ENCODE data around the gene PTPRM.

PTPRM gene

DNA sequence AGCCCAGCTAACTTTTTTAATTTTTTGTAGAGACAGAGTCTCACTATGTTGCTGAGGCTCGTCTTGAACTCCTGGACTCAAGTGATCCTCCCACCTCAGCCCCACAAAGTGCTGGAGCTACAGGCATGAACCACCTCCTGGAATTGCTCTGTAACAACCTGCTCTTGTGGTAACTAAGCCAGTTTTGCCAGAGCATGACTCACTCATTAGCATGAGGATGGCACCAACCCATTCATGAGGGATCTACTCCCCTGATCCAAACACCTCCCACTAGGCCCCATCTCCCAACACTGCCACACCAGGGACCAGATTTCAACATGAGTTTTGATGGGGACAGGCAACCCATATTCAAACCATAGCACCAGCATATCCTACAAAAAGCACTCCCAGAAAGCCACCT, 693.2 kb downstream of the PTPRM start:
- H3K27ac ChIP-seq = no peak overlapping the region
- H3K9ac ChIP-seq = no peak overlapping the region
- no peak for TF ChIP-seq CTCF (conservative IDR thresholded peaks at IDR 0.05; ENCODE audit: low read depth, low read length)
- H3K4me3 ChIP-seq (IDR thresholded peaks at IDR 0.05; ENCODE audit: insufficient read depth, low read depth, low read length) = no peak overlapping the region
- no peaks in the 10 kb centered on the region for H3K4me1 ChIP-seq (ENCODE audit: low read depth, poor library complexity, severe bottlenecking)
- H3K4me2 ChIP-seq = no peak overlapping the region
- H4K20me1 ChIP-seq (ENCODE audit: insufficient read depth) = no peaks in the 10 kb centered on the region
- H3K27me3 ChIP-seq (ENCODE audit: insufficient read depth, low read depth) = no peaks in the 10 kb centered on the region
- no peaks in the 10 kb centered on the region for H3K36me3 ChIP-seq (ENCODE audit: insufficient read depth)
- H2AFZ ChIP-seq (ENCODE audit: low read depth) = no peak overlapping the region
- H3K79me2 ChIP-seq (ENCODE audit: insufficient read depth, low read depth) = no peaks in the 10 kb centered on the region

DNA sequence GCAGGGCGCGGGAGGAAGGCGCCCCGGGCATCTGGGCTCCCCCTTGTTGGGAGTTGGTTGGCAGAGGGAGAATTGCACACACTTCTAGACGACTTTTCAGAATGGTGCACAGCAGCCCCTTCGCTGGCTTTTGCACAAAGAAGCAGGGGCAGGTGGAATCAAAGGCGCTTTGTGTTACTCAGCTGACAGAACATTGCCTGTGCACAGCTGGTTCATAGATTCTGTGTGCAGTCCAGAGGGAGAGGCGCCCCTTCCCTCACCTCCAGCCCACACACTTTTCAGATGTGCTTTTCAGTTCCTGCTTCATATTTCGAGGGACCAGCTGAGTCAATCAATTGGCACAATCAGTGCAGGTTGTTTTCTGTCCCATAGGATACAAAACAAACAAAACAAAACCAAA, 693.7 kb downstream of the PTPRM start:
- no peak overlapping the region for H3K4me2 ChIP-seq
- TF ChIP-seq CTCF (conservative IDR thresholded peaks at IDR 0.05; ENCODE audit: low read depth, low read length) = no peak
- no peaks in the 10 kb centered on the region for H3K79me2 ChIP-seq (ENCODE audit: insufficient read depth, low read depth)
- H3K36me3 ChIP-seq (ENCODE audit: insufficient read depth) = no peaks in the 10 kb centered on the region
- no peaks in the 10 kb centered on the region for H3K27me3 ChIP-seq (ENCODE audit: insufficient read depth, low read depth)
- H3K9ac ChIP-seq = no peak overlapping the region
- H3K4me3 ChIP-seq (IDR thresholded peaks at IDR 0.05; ENCODE audit: insufficient read depth, low read depth, low read length) = no peak overlapping the region
- no peak overlapping the region for H3K27ac ChIP-seq
- H2AFZ ChIP-seq (ENCODE audit: low read depth) = no peak overlapping the region
- H4K20me1 ChIP-seq (ENCODE audit: insufficient read depth) = no peaks in the 10 kb centered on the region
- no peaks in the 10 kb centered on the region for H3K4me1 ChIP-seq (ENCODE audit: low read depth, poor library complexity, severe bottlenecking)

DNA sequence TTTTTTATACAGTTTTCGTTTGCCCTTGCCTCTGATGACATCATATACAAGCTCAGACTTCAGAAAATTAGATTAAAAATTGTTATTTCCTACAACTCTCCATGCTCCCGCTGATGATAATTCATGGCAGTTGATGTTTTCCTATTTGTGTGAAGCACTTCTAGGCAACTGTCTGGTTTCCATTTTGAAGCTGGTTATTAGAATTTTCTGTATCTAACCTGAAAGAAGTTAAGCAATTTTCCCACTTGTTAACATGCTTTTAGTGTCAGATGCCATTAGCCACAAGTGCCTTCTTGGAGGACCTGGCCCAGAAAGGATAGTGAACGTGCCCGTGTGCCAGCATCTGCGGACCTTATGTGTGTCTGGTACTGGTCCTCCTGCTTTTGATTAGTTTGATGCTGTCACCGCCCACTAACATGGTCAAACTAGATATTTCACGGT, 694.6 kb downstream of the PTPRM start:
- Histone ChIP-seq H3K4me1 (ENCODE audit: low read depth, poor library complexity, severe bottlenecking) (no peaks in the 10 kb centered on the region), H3K36me3 (ENCODE audit: insufficient read depth) (no peaks in the 10 kb centered on the region), H3K79me2 (ENCODE audit: insufficient read depth, low read depth) (no peaks in the 10 kb centered on the region), H2AFZ (ENCODE audit: low read depth) (no peak overlapping the region), H3K27ac (no peak overlapping the region), H4K20me1 (ENCODE audit: insufficient read depth) (no peaks in the 10 kb centered on the region), H3K27me3 (ENCODE audit: insufficient read depth, low read depth) (no peaks in the 10 kb centered on the region), H3K9ac (no peak overlapping the region), H3K4me3 (IDR thresholded peaks at IDR 0.05; ENCODE audit: insufficient read depth, low read depth, low read length) (no peak overlapping the region), H3K4me2 (no peak overlapping the region)
- no peak for TF ChIP-seq CTCF (conservative IDR thresholded peaks at IDR 0.05; ENCODE audit: low read depth, low read length)

DNA sequence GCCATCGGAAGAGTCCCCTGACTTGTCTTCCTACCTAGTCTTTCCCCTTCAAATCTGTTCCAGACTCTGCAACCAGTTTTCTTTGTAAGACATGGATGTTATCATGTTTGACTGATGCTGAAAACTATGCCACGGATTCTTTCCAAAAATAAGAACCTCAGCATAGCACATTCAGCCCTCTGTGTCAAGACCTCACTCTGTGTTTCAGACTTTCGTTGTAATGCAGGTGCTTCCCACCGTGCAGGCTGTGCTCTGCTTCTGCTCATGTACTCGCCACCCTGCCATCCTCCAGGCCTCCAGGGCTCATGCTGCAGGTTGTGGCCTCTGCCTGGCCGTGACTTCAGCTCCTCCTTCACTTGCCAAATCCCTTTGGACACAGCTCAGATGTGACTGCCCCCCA, 695.1 kb downstream of the PTPRM start:
- no peak overlapping the region for H3K4me2 ChIP-seq
- no peak overlapping the region for H3K9ac ChIP-seq
- H4K20me1 ChIP-seq (ENCODE audit: insufficient read depth) = no peaks in the 10 kb centered on the region
- H3K36me3 ChIP-seq (ENCODE audit: insufficient read depth) = no peaks in the 10 kb centered on the region
- no peaks in the 10 kb centered on the region for H3K79me2 ChIP-seq (ENCODE audit: insufficient read depth, low read depth)
- no peaks in the 10 kb centered on the region for H3K4me1 ChIP-seq (ENCODE audit: low read depth, poor library complexity, severe bottlenecking)
- H3K27me3 ChIP-seq (ENCODE audit: insufficient read depth, low read depth) = no peaks in the 10 kb centered on the region
- no peak overlapping the region for H3K4me3 ChIP-seq (IDR thresholded peaks at IDR 0.05; ENCODE audit: insufficient read depth, low read depth, low read length)
- no peak overlapping the region for H3K27ac ChIP-seq
- no peak overlapping the region for H2AFZ ChIP-seq (ENCODE audit: low read depth)
- no peak for TF ChIP-seq CTCF (conservative IDR thresholded peaks at IDR 0.05; ENCODE audit: low read depth, low read length)

Measured in KMS-11 (cell line).